Stimulated activated CD4-positive, alpha-beta T cell treated with anti-CD3 and anti-CD28 coated beads, Interleukin-2, amount 100 ng/mL, for 48 hours (primary cell): ENCODE data around the gene FBXO11.
"Not testable (repeated sequence)": the region's sequence is repeated elsewhere in the genome, so short reads cannot be mapped to it uniquely, and the experiment has no call there.

ENCODE experiments used
- DNase-seq, 2 donors: peaks; one replicate each; pipeline ENCODE4 v3.0.0-alpha.2; 2020

Gene FBXO11

GRCh38 chr2:47897883-47898731 is 8.2 kb downstream of the FBXO11 start:
- DNase-seq = no peak

DNA sequence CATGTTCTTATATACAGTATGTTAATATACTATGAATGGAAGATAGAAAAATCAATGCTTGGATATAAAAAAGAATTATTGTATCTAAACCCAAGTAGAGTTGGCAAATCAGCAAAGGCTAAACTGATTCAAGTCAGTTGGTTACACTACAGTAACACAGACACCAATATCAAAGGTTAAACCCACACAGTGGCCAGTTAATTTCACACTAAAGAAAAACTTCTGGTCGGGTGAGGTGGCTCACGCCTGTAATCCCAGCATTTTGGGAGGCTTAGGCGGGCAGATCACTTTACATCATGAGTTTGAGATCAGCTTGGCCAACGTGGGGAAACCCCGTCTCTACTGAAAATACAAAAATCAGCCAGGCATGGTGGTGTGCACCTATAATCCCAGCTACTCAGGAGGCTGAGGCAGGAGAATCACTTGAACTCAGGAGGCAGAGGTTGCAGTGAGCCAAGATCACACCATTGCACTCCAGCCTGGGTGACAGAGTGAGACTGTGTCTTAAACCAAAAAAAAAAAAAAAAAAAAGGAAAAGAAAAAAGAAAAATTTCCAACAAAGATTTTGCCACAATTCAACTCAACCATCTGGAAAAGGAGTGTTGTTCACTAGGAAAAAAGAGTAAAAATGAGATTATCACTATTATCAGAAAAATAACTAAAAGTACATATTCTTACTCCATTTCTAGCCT is 9.0 kb downstream of the FBXO11 start:
- not testable (repeated sequence) for DNase-seq

GRCh38 chr2:47896450-47896968 is 9.8 kb downstream of the FBXO11 start:
- DNase-seq = no peak

- DNase-seq = no peak
Measured at GRCh38 chr2:47893771-47894170, 12.5 kb downstream of the FBXO11 start.

- DNase-seq = no peak
Measured at GRCh38 chr2:47892338-47892730, 14.0 kb downstream of the FBXO11 start.

DNA sequence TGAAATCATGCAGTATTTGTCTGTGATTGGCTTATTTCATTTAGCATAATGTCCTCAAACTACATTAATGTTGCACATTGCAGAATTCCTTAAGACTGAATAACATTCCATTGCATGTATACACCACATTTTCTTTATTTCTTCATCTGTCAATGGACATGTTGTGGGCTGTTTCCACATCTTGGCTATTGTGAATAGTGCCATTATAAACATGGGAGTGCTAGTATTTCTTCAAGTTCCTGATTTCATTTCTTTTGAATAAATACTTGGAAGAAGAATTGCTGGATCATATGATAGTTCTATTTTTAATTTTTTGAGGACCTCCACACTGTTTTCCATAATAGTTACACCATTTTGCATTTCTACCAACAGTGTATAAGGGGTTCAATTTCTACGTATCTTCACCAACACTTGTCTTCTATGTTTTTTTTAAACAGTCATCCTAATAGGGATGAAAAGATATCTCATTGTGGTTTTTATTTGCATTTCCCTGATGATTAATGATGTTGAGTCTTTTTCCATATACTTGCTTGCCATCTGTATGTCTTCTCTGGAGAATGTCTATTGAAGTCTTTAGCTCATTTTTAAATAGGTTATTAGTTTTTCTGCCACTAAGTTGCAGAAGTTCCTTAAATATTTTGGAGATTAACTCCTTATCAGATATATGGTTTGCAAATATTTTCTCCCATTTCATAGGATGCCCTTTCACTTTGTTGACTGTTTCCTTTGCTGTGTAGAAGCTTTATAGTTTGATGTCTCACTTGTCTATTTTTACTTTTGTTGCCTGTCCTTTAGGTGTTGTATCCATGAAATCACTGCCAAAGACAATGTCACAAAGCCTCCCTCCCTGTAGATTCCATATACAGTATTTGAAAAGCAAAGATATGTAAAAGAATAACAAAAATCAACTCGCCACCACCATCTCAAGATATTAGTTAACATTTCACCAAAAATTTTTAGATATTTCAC is 14.6 kb downstream of the FBXO11 start:
- DNase-seq = no peak

- DNase-seq = no peak
Measured at GRCh38 chr2:47890711-47891368, 15.5 kb downstream of the FBXO11 start.

DNA sequence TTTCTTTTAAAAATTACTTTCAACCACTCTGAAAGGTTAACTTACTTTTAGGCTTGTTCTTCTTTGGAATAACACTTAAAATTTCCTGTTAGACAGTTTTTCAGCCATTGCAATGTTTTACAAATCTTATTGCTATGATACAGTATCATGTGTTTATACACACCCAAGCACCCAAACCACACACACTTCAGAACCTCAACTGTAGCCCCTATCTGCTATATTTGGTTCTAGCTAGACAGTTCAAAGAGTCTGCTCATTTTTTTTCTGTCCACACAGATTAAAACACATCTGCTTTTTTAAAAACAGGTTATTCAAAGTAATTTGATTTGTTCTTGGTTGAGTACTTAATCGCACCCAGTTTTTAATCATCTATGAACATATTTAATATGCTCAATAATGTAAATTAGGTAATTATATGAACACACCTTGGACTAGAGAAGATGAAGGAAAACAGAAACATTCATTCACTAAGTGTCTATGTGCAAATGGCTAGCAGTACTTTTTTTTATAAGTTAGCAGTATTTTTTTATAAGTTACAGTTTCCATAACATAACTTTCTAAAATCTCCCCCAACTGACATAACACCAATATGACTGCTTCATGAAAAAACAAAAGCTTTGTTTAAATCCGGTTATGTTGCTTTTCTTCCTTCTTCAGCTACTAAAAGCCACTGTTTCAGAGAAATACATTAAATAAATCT is 17.6 kb downstream of the FBXO11 start:
- DNase-seq = no peak

DNA sequence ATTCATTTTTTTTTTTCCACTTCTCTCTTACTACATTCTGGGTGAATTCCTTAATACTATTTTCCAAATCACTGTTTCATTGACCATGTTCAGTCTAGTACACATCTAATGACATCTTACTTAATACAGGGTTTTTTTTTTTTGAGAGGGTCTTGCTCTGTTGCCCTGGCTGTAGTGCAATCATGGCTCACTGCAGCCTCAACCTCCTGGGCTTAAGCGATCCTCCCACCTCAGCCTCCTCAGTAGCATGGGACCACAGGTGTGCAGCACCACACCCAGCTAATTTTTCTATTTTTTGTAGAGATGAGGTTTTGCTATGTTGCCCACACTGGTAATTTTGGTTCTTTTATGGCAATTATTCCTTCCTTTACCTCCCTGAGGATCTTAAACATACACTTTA is 29.4 kb downstream of the FBXO11 start:
- DNase-seq = no peak

- DNase-seq = no peak
Measured at GRCh38 chr2:47872941-47873340, 33.4 kb downstream of the FBXO11 start.

GRCh38 chr2:47870641-47871540 is 35.4 kb downstream of the FBXO11 start:
- DNase-seq = no peak

DNA sequence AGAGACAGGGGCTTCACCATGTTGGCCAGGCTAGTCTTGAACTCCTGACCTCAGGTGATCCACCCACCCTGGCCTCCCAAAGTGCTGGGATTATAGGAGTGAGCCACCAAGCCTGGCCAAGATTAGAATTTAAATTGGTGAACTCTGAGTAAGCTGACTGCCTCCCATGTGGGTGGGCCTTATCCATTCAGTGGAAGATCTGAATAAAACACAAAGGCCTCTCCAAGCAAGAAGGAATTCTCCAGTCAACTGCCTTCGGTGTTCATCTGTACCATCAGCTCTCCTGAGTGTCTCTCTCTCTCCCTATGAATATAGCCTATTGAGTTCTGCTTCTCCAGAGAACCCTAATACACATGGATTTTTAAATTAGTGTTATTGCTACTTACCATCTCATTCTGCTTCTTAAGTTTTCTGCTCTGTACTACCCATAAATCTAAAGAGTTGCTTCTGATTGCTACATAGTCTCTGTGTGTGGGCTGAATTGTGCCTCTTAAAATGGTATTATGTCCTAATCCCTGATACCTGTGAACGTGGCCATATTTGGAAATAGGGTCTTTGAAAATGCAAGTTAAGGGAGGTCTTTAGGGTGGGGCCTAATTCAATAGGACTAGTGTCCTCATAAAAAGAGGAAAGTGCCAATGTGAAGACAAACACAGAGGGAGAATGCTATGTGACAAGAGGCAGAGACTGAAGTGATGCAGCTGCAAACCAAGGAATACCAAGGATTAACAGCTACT is 36.3 kb downstream of the FBXO11 start:
- DNase-seq = no peak

DNA sequence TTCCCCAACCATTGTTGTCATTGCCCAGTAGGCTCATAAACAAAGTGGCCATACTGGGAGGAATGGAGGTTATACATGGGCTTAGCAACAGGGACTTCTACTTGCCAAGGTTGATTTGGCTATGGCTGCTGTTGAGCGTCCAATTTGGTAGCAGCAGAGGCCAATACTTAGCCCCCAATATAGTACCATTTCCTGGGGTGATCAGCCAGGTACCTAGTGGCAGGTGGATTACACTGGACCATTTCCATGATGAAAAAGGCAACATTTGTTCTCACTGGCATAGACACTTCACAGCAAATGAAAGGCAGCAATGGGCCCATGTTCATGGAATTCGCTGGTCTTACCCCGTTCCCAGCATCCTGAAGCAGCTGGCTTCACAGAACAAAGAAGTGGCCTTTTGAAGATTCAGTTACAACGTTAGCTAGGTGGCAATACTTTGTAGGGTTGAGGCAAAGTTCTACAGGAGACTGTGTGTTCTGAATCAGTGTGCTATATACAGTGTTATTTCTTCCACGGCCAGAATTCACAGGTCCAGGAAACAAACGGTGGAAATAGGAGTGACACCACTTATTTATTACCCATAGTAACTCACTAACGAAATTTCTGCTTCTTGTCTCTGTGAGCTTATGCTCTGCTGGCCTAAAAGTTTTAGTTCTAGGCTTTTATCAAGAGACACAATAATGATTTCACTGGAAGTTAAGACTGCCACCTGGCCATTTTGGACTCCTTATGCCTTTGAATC is 37.5 kb downstream of the FBXO11 start:
- no peak for DNase-seq

GRCh38 chr2:47867205-47867604 is 39.1 kb downstream of the FBXO11 start:
- DNase-seq = no peak

GRCh38 chr2:47864566-47864965 is 41.7 kb downstream of the FBXO11 start:
- no peak for DNase-seq

DNA sequence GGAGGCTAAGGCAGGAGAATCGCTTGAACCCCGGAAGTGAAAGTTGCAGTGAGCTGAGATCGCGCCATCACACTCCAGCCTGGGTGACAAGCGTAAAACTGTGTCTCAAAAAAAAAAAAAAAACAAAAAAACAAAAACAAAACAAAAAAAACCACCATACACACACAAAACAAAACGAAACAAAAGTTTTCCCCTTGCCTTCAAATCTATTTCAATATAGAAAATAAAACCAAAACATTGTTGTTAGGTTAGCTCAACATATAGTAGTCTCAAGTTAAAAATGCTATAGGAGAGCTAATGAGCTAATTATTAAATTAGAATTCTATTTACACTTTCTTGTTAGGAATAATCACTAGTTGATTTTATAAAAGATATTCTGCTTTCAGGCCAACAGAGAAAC is 43.3 kb downstream of the FBXO11 start:
- DNase-seq = no peak

- not testable (repeated sequence) for DNase-seq
Measured at GRCh38 chr2:47853067-47853777, 53.1 kb downstream of the FBXO11 start.

DNA sequence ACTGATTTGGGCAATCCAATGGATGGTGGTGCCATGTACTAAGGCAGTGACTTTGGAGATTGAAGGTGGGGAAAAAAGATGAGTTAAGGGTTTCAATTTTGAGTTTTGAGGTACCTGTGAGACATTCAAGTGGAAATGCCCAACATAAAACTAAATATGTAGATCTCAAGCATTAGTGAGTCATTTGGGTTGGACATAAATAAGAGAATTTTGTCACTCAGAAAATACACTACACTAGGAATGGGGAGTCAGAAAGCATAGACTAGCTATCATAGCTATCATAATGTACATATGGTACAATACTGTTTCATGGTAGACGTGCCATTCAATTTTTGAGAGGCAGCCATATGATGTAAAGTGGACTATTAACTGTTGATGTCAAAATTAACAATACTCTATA is 56.1 kb downstream of the FBXO11 start:
- no peak for DNase-seq
